HepG2 (cell line): Measurements from ENCODE around the gene C4orf46. TPM values are rescaled to one million over a fixed set of nuclear protein-coding genes. Genes with fewer than 3 reads are reported as not detected.

ENCODE experiments used
- BRCA1 ChIP-seq: sonication (generic); formaldehyde crosslinking; IDR thresholded peaks from 2 replicates; pipeline ENCODE4 v1.4.0; 2020; ENCODE audit warnings: missing genetic modification reagents
- GATAD1 ChIP-seq: IDR thresholded peaks from 2 replicates; pipeline ENCODE4 v1.6.1; 2016; ENCODE audit warnings: missing genetic modification reagents, missing compliant biosample characterization
- HOXA5 ChIP-seq: sonication (generic); formaldehyde crosslinking; IDR thresholded peaks from 2 replicates; pipeline ENCODE4 v1.4.0; 2020; ENCODE audit warnings: missing genetic modification reagents
- NFKBIZ ChIP-seq: IDR thresholded peaks from 2 replicates; pipeline ENCODE4 v1.6.1; 2018; ENCODE audit warnings: missing genetic modification reagents, missing compliant biosample characterization
- NR2F6 ChIP-seq, 2 experiments: IDR thresholded peaks; 2 replicates each; pipeline ENCODE4 v1.6.1; 2016; ENCODE audit warnings: antibody characterized with exemption in 1 of 2, mild to moderate bottlenecking in 1 of 2
- TARDBP ChIP-seq: sonication (generic); formaldehyde crosslinking; IDR thresholded peaks from 2 replicates; pipeline ENCODE4 v1.8.0; 2022; ENCODE audit warnings: mild to moderate bottlenecking, missing genetic modification reagents
- ZFX ChIP-seq: sonication (generic); formaldehyde crosslinking; IDR thresholded peaks from 2 replicates; pipeline ENCODE4 v1.4.0; 2020; ENCODE audit warnings: mild to moderate bottlenecking, low read depth, missing genetic modification reagents, moderate library complexity
- ZNF670 ChIP-seq: sonication (generic); formaldehyde crosslinking; IDR thresholded peaks from 2 replicates; pipeline ENCODE4 v1.8.0; 2022; ENCODE audit warnings: mild to moderate bottlenecking, missing genetic modification reagents, borderline replicate concordance
- polyA plus RNA-seq, 8 experiments: library from polyadenylated mRNA; depleted of rRNA in 3 of 8; stranded (reverse) in 7 of 8; unstranded in 1 of 8; fragments of >200 nt; fragmentation: Illumina TruSeq in 4 of 8; extraction: Trizol in 4 of 8; gene quantifications; 2 replicates each; pipeline versions ENCODE4 v1.2.1 to v1.2.3, GENCODE V29; 2011 to 2016; ENCODE audit warnings: low read depth in 4 of 8, missing spikeins in 1 of 8, mixed read lengths in 1 of 8; ENCODE audit not compliant: insufficient read depth in 1 of 8
- total RNA-seq, 5 experiments: library from RNA; depleted of rRNA; stranded (reverse); fragments of >200 nt; fragmentation: Illumina TruSeq; extraction: Trizol; gene quantifications; 2 replicates each; pipeline ENCODE4 v1.2.3, GENCODE V29; 2016; ENCODE audit warnings: low read depth in 1 of 5
- TF ChIP-seq, protein P1 (sequence below): sonication (generic); formaldehyde crosslinking; IDR thresholded peaks from 2 replicates; pipeline ENCODE4 v1.4.0; 2020; ENCODE audit warnings: mild to moderate bottlenecking, missing genetic modification reagents
- TF ChIP-seq, protein P2 (sequence below): sonication (generic); formaldehyde crosslinking; IDR thresholded peaks from 2 replicates; pipeline ENCODE4 v1.5.0; 2020; ENCODE audit warnings: missing genetic modification reagents
- TF ChIP-seq, protein P3 (sequence below): sonication (generic); formaldehyde crosslinking; IDR thresholded peaks from 2 replicates; pipeline ENCODE4 v1.5.1; 2020; ENCODE audit warnings: mild to moderate bottlenecking, moderate library complexity, missing genetic modification reagents
- TF ChIP-seq, protein P4 (sequence below): sonication (generic); formaldehyde crosslinking; IDR thresholded peaks from 2 replicates; pipeline ENCODE4 v1.5.1; 2020; ENCODE audit warnings: missing genetic modification reagents, mild to moderate bottlenecking, borderline replicate concordance
- TF ChIP-seq, protein P5 (sequence below), 2 experiments: fragments of 450-650 bp in 1 of 2; sonication (generic) in 1 of 2; formaldehyde crosslinking; IDR thresholded peaks; 2 replicates each; pipeline versions ENCODE4 v1.5.0 to v1.8.0; 2020 to 2022; ENCODE audit warnings: mild to moderate bottlenecking in 1 of 2, missing genetic modification reagents in 1 of 2

Gene C4orf46
- total and polyA plus RNA-seq, 2 of the 13 experiments (the other 11 are each of a cell fraction or from before 2014, with no cell fraction given) = 8.5 to 10.4 TPM

DNA sequence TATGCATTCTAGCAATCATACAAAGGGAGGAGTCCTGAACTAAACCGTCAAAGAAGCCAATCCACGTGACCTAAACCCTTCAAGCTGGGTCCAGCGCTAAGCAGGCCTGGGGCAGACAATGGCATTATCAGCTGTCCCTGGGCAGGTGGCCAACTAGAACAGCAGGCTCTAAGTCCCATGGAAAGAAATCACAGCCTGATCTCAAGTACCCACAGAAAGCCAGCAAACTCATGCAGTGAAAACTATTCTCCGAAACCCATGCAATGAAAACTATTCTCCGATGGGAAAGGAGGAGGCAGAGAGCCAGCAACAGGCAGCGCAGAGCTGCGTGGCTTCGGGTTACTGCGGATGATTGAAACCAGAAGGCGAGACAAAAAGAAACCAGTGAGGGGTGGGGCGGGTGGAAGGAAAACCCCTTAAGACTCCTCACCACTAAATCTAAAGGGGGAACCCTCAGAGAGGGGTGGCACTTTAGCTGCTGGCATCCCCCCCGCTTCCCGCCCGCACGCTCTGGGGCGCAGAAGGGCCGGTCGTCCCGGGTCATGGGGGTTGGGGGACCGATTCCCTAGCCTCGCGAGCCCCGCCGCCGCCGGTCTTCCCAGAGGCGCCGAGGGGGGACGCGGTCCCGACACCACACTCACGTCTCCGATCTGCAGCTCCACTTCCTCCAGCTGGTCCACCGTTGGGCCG, 567 bp downstream of the C4orf46 start (continued):
- TF ChIP-seq, protein P1, sequence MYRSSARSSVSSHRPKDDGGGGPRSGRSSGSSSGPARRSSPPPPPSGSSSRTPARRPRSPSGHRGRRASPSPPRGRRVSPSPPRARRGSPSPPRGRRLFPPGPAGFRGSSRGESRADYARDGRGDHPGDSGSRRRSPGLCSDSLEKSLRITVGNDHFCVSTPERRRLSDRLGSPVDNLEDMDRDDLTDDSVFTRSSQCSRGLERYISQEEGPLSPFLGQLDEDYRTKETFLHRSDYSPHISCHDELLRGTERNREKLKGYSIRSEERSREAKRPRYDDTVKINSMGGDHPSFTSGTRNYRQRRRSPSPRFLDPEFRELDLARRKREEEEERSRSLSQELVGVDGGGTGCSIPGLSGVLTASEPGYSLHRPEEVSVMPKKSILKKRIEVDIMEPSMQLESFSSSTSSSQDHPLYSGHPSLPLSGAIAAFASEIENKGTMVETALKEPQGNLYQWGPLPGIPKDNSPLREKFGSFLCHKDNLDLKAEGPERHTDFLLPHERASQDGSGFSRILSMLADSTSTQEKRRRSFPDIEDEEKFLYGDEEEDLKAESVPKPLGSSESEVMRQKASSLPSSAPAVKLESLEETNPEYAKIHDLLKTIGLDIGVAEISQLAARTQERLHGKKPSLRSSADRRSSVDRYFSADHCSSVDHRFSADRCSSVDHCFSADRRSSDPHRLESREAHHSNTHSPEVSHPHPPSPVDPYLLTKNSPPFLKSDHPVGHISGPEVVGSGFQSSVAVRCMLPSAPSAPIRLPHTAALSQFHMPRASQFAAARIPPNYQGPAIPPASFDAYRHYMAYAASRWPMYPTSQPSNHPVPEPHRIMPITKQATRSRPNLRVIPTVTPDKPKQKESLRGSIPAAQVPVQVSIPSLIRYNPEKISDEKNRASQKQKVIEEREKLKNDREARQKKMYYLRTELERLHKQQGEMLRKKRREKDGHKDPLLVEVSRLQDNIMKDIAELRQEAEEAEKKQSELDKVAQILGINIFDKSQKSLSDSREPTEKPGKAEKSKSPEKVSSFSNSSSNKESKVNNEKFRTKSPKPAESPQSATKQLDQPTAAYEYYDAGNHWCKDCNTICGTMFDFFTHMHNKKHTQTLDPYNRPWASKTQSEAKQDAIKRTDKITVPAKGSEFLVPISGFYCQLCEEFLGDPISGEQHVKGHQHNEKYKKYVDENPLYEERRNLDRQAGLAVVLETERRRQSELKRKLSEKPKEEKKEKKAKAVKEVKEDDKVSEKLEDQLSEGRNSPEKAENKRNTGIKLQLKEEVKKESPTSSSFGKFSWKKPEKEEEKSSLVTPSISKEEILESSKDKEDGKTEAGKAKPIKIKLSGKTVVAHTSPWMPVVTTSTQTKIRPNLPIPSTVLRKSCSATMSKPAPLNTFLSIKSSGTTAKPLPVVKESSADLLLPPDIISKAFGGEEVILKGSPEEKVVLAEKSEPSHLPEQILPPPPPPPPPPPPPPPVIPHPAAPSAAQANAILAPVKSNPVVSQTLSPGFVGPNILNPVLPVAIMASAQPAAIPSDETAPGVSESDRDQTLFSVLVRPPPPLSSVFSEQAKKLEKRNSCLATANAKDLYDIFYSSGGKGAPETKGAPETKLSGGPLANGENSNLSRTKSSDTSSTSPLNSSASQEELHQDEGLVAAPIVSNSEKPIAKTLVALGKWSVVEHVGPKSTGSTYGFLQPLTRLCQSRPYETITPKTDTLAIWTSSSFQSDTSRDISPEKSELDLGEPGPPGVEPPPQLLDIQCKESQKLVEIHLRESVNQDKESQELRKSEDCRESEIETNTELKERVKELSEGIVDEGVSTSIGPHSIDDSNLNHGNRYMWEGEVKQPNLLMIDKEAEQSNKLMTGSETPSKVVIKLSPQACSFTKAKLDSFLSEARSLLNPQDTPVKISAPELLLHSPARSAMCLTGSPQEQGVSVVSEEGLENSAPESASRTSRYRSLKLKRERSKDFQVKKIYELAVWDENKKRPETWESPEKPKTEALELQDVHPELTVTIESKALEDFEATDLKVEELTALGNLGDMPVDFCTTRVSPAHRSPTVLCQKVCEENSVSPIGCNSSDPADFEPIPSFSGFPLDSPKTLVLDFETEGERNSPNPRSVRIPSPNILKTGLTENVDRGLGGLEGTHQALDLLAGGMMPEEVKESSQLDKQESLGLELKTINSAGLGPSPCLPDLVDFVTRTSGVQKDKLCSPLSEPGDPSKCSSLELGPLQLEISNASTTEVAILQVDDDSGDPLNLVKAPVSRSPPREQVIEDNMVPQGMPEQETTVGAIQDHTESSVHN (CRISPR knock-in tag) = no peak
- TF ChIP-seq, protein P2, sequence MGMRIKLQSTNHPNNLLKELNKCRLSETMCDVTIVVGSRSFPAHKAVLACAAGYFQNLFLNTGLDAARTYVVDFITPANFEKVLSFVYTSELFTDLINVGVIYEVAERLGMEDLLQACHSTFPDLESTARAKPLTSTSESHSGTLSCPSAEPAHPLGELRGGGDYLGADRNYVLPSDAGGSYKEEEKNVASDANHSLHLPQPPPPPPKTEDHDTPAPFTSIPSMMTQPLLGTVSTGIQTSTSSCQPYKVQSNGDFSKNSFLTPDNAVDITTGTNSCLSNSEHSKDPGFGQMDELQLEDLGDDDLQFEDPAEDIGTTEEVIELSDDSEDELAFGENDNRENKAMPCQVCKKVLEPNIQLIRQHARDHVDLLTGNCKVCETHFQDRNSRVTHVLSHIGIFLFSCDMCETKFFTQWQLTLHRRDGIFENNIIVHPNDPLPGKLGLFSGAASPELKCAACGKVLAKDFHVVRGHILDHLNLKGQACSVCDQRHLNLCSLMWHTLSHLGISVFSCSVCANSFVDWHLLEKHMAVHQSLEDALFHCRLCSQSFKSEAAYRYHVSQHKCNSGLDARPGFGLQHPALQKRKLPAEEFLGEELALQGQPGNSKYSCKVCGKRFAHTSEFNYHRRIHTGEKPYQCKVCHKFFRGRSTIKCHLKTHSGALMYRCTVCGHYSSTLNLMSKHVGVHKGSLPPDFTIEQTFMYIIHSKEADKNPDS (CRISPR knock-in tag) = peak; percentile 23; the same call in 1 of the 2 replicates
- TF ChIP-seq NR2F6 (IDR thresholded peaks at IDR 0.05) (no peak), NR2F6 (CRISPR knock-in tag; IDR thresholded peaks at IDR 0.05) (no peak), ZFX (peak; percentile 39; the same call in 1 of the 2 replicates), TARDBP (CRISPR knock-in tag) (no peak), BRCA1 (CRISPR knock-in tag) (no peak), HOXA5 (CRISPR knock-in tag) (no peak), ZNF670 (CRISPR knock-in tag) (no peak), GATAD1 (CRISPR knock-in tag) (no peak), NFKBIZ (CRISPR knock-in tag) (no peak)
- TF ChIP-seq, protein P3, sequence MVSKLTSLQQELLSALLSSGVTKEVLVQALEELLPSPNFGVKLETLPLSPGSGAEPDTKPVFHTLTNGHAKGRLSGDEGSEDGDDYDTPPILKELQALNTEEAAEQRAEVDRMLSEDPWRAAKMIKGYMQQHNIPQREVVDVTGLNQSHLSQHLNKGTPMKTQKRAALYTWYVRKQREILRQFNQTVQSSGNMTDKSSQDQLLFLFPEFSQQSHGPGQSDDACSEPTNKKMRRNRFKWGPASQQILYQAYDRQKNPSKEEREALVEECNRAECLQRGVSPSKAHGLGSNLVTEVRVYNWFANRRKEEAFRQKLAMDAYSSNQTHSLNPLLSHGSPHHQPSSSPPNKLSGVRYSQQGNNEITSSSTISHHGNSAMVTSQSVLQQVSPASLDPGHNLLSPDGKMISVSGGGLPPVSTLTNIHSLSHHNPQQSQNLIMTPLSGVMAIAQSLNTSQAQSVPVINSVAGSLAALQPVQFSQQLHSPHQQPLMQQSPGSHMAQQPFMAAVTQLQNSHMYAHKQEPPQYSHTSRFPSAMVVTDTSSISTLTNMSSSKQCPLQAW = no peak
- TF ChIP-seq, protein P4, sequence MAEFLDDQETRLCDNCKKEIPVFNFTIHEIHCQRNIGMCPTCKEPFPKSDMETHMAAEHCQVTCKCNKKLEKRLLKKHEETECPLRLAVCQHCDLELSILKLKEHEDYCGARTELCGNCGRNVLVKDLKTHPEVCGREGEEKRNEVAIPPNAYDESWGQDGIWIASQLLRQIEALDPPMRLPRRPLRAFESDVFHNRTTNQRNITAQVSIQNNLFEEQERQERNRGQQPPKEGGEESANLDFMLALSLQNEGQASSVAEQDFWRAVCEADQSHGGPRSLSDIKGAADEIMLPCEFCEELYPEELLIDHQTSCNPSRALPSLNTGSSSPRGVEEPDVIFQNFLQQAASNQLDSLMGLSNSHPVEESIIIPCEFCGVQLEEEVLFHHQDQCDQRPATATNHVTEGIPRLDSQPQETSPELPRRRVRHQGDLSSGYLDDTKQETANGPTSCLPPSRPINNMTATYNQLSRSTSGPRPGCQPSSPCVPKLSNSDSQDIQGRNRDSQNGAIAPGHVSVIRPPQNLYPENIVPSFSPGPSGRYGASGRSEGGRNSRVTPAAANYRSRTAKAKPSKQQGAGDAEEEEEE (CRISPR knock-in tag) = no peak
- TF ChIP-seq, protein P5, sequence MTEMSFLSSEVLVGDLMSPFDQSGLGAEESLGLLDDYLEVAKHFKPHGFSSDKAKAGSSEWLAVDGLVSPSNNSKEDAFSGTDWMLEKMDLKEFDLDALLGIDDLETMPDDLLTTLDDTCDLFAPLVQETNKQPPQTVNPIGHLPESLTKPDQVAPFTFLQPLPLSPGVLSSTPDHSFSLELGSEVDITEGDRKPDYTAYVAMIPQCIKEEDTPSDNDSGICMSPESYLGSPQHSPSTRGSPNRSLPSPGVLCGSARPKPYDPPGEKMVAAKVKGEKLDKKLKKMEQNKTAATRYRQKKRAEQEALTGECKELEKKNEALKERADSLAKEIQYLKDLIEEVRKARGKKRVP (CRISPR knock-in tag; IDR thresholded peaks at IDR 0.05) = no peak
